Anterior cingulate cortex (tissue), 58 donors: ENCODE results near the gene ANXA3.

ENCODE experiments used
- DNase-seq, 58 donors: peaks; one replicate each; lab custom pipeline; 2025; lab: John Stamatoyannopoulos, UW

ANXA3 gene

DNA sequence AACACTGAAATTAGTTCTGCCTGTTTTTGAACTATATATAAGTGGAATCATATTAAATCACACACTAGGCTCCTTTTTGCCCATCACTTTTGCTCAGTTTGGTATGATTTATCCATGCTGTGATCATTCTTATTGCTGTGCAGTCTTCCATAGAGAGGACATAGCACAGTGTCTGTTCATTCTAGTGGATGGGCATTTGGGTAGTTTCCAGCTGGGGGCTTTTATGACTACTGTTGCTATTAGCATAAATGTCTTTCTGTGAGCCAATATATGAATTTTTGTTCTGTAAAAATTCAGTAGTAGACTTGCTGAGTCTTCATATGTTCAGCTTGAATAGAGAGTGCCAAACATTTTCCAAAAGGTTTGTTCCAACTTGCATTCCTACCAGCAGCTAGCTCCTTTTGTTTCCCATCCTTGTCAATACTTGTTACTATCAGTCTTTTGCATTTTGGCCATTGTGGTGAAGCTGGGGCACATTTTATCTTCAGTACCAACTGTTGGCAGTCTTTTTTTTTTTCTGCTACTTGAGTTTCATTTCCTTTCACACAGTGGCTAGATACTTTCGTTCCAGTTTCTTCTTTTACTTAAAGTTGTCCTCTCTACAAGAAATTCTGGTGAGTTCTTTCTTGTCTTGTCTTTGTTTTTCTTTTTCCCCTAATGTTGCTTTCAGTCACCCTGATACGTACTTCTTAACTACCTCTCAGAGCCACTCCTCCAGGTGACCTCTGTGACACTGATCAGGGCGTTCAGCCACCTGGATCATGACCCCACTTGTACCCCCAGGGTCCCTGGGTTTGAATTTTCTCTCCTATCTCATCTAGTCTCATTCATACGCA lies 87.0 kb downstream of the ANXA3 start:
- DNase-seq: no peak

DNA sequence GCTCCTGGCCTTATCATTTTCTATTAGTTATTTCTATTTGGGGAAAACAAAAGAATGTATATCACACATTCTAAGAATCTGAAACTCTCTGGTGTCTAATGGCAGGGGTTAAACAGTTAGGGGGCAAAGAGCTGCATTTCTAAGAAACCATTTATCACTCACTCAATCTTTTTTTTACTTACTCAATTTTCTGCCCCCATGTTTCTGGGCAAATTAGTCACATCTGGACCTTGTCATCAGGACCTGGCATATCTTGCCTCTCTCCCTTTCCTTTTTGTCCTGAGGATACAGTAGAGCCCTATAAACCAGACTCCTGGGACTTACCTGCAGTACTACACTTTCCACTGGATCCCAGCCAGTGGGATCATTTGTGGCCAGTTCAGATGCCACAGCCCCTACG lies 89.1 kb downstream of the ANXA3 start:
- no peak for DNase-seq

DNA sequence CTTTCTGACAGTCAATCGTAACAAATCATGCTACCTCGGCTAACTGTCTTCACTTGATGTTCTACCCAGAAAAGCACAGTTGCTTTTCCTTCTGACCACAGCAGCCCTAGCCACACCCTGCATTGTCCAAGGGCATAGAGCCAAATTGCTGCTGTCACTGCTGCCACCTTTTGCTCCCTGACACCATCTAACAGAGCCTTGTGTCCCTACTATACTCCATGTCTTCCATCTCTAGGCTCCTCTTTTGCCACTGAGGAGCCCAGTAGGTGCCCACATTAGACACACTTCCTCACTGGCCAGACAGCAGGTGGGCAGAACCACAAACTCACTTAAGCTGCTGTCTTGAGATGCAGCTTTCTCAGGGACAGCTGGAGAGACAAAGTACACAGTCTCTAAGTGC lies 91.4 kb downstream of the ANXA3 start:
- DNase-seq: no peak

DNA sequence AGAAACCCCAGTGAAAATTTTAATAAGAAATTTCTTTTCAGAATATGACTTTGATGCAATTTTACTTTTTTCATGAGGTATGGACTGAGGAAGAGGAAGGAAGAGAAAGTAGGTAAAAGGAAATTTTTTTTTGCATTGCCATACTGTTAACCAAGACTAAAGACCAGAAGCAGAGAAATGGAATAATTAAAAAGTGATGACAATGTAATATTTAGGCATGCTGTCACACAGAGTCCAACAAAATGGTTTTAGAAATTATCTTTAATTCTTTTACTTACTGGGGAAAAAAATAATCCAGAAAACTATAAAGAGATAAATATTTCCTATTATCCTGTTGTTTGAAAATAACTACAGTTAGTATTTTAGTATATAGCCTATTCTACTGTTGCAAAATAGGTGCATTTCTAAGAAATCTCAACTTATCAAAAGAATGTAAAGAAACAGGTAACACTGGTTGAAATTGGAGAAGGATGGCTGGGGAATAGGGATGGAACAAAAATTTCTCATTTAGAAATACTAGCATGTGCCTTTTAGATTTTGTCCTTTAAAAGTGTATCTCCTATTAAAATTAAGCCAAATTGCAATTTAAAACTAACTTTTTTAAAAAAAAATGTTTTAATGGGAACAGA lies 92.6 kb downstream of the ANXA3 start:
- no peak for DNase-seq

DNA sequence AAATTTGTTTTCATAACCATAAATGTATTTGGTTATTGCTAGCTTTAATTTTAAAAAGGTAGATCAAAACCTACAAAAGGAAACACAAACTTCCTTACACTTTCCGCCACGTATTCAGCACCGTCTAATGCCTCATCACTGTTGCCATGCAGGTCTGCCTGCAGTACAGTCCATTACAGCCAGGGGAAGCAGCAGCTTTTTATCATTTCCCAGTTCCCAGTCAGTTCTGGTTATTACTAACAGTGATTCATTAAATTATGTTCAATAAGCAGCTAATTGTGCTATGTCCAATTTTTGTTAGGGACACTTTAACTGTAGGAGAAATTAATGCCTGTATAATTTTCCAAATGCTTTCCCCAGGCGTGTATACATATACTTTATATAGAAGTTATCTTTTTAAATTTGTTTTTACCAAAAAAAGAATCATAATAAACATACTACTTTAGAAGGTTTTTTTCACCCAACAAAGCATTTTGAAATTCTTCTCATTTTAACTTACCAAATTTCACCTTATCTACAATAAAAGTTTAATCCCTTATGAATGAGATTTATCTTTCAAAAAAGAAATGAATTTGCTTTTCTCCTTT lies 93.3 kb downstream of the ANXA3 start:
- peak in 25 of 58 donors; percentile 2 to 45 (median 19) for DNase-seq

DNA sequence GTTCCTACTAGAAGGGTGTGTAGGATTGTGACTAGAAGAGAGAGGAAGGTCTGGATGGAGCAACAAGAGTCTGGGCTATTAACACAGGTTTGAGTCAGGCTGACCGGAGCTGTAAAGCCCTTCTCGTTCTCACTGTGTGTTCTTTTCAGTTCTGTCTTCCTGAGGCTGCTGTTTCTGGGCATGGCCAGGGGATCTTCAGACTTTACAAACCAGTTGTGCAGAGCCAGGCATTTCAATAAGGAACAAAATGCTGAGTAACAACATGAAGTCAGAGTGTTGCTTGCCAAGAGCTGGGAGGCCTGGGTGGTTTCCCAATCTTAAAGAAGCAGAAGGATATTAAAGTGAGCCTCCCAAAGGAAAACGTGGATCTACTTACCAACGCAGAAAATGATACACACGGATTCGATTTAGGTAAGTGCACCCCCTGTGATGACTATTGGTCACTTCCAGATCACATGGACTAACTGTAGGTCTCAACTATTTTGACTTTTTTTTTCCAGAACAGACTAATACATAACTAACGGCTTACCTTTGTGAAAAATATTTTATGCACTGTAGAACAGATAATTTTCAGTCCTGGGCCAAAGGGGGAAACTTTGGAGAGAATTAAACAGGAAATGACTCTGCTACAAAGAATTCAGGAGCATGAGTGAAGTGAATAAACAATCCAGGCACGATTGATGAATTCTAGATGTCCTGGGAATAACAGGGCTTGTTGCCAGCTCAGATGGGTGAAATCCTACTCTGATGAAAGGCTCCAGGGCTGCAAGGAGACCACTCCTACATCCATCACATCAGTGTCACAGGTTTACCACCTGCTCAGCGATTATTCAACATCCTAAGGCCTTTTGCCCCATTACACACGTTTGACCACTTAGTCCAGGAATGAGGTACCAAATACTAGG lies 94.5 kb downstream of the ANXA3 start:
- DNase-seq: peak in 47 of 58 donors; percentile 5 to 80 (median 38)

DNA sequence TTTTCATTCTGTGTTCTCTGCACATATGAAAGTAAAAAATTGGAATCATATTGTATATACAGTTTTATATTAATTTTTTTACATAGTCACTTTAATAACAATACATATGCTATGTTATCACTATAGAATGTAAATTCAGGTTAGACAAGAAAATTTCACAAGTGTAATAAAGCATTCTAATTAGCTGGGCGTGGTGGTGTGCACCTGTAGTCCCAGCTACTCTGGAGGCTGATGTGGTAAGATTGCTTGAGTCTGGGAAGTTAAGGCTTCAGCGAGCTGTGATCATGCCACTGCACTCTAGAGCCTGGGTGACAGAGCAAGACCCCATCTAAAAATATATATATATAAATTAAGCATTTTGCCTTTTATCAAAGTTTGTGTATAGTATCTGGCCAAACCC lies 95.7 kb downstream of the ANXA3 start:
- no peak for DNase-seq

DNA sequence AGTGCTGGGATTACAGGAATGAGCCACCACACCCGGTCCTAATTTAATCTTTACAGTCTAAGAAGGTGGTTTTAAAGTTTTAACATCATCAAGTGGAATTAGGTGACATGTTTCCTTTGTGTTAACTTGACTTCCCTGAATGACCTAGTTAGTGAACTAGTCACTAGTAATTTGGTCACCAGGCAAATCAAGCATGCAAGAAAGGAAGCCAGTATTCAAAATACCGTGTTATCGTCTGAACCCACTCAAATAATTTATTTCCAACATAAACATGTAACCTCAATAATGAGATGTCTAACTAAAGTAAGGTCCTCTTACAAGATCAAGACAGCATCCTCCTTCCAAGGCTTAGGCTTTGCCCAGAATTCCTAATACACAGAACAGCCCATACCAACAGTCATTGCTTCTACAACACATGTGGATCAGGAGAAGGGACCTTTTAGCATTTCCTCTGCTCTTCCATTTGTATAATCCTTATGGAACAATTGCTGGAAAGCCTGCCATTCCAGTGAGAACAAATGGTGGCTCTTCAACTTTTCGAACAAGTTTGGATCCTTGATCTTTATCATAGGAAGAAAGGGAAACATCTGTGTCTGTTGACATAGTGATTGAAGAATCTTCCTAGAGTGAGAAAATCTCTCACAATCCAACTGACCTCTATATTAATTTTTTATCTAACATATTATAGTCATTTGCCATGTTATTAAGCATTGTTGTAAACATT lies 97.2 kb downstream of the ANXA3 start:
- no peak for DNase-seq

DNA sequence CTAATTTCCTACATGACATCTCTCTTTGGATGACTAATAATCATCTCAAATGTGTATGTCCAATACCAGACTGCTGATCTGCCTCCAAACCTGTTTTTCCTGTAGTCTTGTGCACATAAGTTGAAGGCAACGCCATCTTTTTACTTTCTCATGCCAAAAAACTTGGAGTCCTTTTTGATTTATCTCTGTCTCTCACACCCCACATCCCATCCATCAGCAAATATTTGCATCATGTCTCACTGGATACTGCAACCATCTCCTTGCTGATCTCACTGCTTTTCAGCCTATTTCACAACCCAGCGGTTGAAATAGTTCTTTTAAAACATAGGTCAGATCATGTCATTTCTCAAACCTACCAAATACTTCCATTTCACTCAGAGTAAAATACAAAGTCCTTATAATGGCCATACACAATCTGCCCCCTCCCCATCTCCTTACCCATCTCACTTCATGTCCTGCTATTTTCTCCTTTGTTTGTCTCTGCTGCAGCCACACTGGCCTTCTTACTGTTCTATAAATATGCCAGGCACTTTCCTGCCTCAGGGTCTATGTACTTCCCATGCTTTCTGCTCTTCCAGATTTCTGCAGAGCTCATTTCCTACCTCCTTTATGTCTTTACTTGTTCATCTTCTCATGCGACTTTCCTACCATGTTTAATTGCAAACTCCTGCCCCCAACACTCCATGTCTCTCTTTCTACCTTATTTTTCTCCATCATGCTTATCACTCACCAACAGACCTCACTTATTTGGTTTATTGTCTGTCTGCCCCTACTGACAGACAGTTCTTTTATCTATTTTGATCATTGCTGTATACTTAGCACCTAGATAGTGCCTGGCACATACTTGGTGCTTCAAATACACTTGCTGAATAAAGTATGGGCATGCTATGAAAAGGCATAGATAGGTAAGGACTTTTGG lies 98.8 kb downstream of the ANXA3 start:
- no peak for DNase-seq

DNA sequence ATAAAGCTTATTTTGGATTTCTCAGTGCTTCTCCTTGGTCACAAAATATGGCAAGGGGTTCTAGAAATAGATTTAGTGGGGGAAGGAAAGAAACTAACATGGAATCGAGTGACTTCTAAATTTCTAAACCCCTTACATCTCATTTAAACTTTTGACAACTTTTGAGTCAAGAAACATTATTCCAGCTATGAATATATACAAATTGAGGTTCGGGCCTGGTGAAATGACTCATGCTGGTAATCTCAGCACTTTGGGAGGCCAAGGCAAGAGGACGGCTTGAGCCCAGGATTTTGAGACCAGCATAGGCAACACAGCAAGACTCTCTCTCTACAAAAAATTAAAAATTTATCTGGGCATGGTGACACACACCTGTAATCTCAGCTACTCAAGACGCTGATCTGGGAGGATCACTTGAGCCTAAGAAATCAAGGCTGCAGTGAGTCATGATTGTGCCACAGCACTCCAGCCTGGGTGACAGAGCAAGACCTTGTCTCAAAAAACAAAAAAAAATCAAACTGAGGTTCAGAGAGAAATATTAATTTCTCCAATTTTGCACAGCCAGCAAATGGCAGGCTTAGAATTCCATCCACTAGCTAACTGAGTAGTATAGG lies 99.8 kb downstream of the ANXA3 start:
- DNase-seq: no peak

DNA sequence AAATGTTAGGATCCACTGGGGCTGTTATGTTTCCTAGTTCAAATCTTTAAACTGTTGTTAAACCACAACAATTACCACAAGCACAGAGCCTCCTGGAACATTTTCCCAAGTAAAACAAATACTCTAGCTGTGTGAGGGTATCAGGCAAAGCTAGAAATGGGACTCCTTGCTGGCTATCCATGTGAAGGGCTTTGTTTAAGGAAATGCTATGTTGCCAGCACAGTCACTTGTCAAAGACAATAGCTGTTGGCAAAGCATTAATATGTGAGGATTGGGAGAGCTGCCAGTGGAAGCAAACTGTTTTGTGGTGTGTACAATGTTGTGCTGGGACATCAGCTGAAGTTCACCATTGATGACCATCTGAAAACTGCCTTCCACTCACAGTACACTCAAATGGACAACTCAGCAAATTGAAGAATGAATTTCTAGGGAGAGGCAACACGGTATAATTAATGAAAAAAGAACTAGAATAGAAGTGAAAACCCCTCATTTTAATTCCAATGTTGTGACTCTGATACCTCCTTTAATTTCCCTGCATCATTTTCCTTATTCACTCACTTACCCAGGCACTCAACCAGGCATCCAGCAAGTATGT lies 100.8 kb downstream of the ANXA3 start:
- peak in 47 of 58 donors; percentile 1 to 87 (median 49) for DNase-seq

DNA sequence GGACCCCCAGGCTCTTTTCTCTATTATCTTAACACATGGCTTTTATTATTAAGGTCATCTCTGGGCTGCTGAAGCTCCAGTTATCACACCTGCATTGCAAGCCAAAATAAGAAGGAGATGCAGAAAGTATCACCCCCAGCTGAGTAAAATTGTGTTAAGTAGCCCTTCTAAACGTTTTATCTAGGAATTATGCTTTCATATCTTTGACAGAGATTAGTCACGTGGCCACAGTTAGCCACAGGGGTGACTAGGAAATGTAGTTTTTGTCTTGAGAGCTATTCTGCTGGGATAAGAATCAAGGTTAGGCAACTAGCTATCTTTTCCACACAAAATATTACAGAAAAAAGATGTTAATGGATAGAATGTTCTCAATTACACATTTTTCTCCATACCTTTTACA lies 102.1 kb downstream of the ANXA3 start:
- DNase-seq: no peak

DNA sequence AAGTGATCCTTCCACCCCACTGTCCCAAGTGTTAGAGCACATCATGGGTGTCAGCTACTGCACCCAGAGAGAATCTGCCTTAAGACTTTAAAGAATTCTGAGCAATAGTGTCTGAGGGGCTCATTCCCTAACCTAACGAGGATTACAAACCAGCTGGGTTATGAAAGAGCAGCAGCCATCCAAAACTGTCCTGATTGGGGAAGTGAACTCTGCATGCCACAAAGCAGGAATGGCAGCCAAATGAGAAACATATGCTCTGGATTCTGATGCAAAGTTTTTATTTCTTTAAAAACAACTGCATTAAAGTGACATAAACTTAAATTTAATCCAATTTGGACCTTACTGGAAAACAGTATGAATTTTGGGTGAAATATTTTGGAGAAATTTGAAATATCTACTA lies 103.2 kb downstream of the ANXA3 start:
- DNase-seq: no peak

DNA sequence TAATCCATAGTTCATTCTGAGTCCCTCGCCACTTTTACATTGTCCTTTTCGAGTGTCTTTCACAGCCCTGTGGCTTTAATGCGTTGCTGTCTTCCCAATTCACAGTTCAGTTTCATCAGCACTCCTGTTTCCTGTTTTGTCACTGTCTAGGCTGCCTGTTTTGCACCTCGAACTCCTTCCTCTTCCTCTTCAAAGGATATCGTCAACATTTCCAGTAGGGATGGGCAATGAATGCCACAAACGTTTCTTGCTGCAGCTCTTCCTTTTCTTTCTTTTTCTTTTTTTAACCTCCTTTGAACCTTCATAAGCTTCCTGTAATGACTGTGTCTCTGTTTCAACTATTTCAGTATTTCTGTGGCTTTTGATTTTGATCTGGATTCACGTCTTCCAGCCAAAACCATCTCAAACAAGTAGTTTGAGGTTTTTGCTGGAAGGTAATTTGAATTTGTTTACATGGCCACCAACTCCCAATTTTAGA lies 105.4 kb downstream of the ANXA3 start:
- DNase-seq: peak in 4 of 58 donors; percentile 2 to 46 (median 18)

DNA sequence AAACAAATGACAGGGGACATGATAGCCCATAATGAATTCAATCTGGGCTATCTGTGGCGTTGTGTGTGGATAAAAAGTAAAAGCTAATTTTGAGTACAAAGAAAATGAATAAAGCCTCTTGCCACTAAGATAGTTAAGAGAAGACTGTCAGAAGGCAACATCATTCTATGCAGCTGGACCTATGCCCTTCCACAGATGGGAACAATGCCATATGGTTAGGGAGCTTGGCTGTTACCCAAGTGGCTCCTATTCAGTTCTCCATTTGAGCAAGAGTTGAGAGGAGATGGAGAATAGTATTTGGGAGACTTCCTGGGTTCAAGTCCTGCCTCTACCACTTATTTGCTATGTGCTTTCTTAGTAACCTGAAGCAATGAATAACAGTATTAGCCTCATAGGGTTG lies 107.7 kb downstream of the ANXA3 start:
- DNase-seq: peak in 1 of 58 donors; percentile 9

DNA sequence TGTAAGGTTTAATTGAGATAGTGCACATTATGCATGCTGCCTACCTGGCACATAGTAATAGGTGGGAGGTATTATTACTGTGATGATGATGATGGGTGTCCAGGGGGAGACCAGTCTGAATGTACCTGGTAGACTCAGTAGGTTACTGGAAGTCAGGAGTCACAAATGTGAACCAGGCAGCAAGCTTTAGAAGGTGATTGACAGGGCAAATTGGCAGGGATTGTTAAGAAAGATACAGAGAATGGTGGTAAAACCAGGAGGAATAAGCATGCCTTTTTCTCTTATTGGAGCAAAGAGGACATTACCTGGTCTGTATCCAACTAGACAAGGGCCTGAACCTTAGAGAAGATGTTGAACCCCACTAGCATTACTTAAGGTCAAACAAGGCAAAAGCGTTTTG lies 108.1 kb downstream of the ANXA3 start:
- DNase-seq: no peak
